NCI-H2029 treated with DMSO at 0.1 percent for 48 hours (cell line): Measurements from ENCODE around the gene FRAS1.
"Not testable (repeated sequence)": the region's sequence is repeated elsewhere in the genome, so short reads cannot be mapped to it uniquely, and the experiment has no call there.

ENCODE experiments used
- DNase-seq: peaks from one replicate; lab custom pipeline; 2025; lab: John Stamatoyannopoulos, UW

Gene FRAS1

GRCh38 chr4:78057600-78058550 is 752 bp downstream of the FRAS1 start:
- peak; percentile 53 for DNase-seq

GRCh38 chr4:78058591-78059523 is 1.7 kb downstream of the FRAS1 start:
- peak; percentile 56 for DNase-seq

GRCh38 chr4:78059524-78059889 is 2.4 kb downstream of the FRAS1 start:
- peak; percentile 65 for DNase-seq

- DNase-seq = no peak
Measured at GRCh38 chr4:78059938-78060337, 2.8 kb downstream of the FRAS1 start.

GRCh38 chr4:78061939-78062570 is 4.9 kb downstream of the FRAS1 start:
- DNase-seq = no peak

GRCh38 chr4:78065508-78066192 is 8.5 kb downstream of the FRAS1 start:
- no peak for DNase-seq

GRCh38 chr4:78068481-78068880 is 11.4 kb downstream of the FRAS1 start:
- DNase-seq = no peak

GRCh38 chr4:78069319-78069718 is 12.2 kb downstream of the FRAS1 start:
- no peak for DNase-seq

GRCh38 chr4:78069859-78070258 is 12.7 kb downstream of the FRAS1 start:
- no peak for DNase-seq

- no peak for DNase-seq
Measured at GRCh38 chr4:78070731-78071282, 13.7 kb downstream of the FRAS1 start.

- DNase-seq = no peak
Measured at GRCh38 chr4:78074759-78075158, 17.6 kb downstream of the FRAS1 start.

GRCh38 chr4:78075986-78076385 is 18.9 kb downstream of the FRAS1 start:
- DNase-seq = no peak

- DNase-seq = no peak
Measured at GRCh38 chr4:78078101-78078500, 21.0 kb downstream of the FRAS1 start.

- peak; percentile 35 for DNase-seq
Measured at GRCh38 chr4:78079726-78080430, 22.8 kb downstream of the FRAS1 start.

- DNase-seq = no peak
Measured at GRCh38 chr4:78081541-78081940, 24.4 kb downstream of the FRAS1 start.

- no peak for DNase-seq
Measured at GRCh38 chr4:78083035-78083434, 25.9 kb downstream of the FRAS1 start.

GRCh38 chr4:78091534-78091933 is 34.4 kb downstream of the FRAS1 start:
- DNase-seq = no peak

- not testable (repeated sequence) for DNase-seq
Measured at GRCh38 chr4:78092350-78092749, 35.2 kb downstream of the FRAS1 start.

- no peak for DNase-seq
Measured at GRCh38 chr4:78092850-78093249, 35.7 kb downstream of the FRAS1 start.

GRCh38 chr4:78095081-78095480 is 38.0 kb downstream of the FRAS1 start:
- no peak for DNase-seq

- DNase-seq = no peak
Measured at GRCh38 chr4:78099058-78099457, 41.9 kb downstream of the FRAS1 start.
